Astrocyte of the spinal cord (primary cell): Measurements from ENCODE around the gene BEND5.

Experiments
- DNase-seq: peaks from one replicate; pipeline ENCODE4 v3.0.0; 2011; ENCODE audit warnings: low read depth, low spot score
- H3K4me3 ChIP-seq: 2 replicates; pipeline ENCODE4 v1.5.1; 2011; ENCODE audit warnings: low read depth, mild to moderate bottlenecking, low read length, moderate library complexity
- CTCF ChIP-seq: IDR thresholded peaks from 2 replicates; pipeline ENCODE4 v1.5.1; 2012; ENCODE audit warnings: low read depth, mild to moderate bottlenecking, low read length, inconsistent platforms
- in situ Hi-C: cut with HindIII; loops from 2 replicates; pipeline ENCODE4 v1.10.0; 2017; ENCODE audit warnings: low sequenced_read_pairs

BEND5 gene

GRCh38 chr1:48701445-48701844 is 75.2 kb downstream of the BEND5 start:
- in situ Hi-C loops: no loop called here
- DNase-seq: no peak
- no peak for TF ChIP-seq CTCF

GRCh38 chr1:48697066-48697707 is 79.5 kb downstream of the BEND5 start:
- in situ Hi-C loops: no loop called here
- peak; percentile 94 for TF ChIP-seq CTCF
- DNase-seq: peak; percentile 23
- H3K4me3 ChIP-seq: no peak overlapping the region

More at GRCh38 chr1:48701445-48701844, 75.2 kb downstream of the BEND5 start:
- no peak overlapping the region for H3K4me3 ChIP-seq

- no peak for DNase-seq
- TF ChIP-seq CTCF: no peak
- in situ Hi-C loops: no loop called here
- H3K4me3 ChIP-seq: no peak overlapping the region
Observed at GRCh38 chr1:48695161-48695560, 81.5 kb downstream of the BEND5 start.

GRCh38 chr1:48693674-48694320 is 82.9 kb downstream of the BEND5 start:
- in situ Hi-C loops: no loop called here
- H3K4me3 ChIP-seq: no peak overlapping the region

GRCh38 chr1:48693180-48693579 is 83.5 kb downstream of the BEND5 start:
- TF ChIP-seq CTCF: no peak
- H3K4me3 ChIP-seq: no peak overlapping the region
- in situ Hi-C loops: no loop called here
- no peak for DNase-seq

More at GRCh38 chr1:48693674-48694320, 82.9 kb downstream of the BEND5 start:
- TF ChIP-seq CTCF: no peak
- DNase-seq: no peak

- H3K4me3 ChIP-seq: no peak overlapping the region
Observed at GRCh38 chr1:48692235-48692634, 84.5 kb downstream of the BEND5 start.

More at GRCh38 chr1:48692235-48692634, 84.5 kb downstream of the BEND5 start:
- TF ChIP-seq CTCF: no peak
- in situ Hi-C loops: no loop called here
- DNase-seq: no peak
